GM12878 (cell line): Measurements from ENCODE around the gene ATAD2B. TPM values are rescaled to one million over a fixed set of nuclear protein-coding genes. Genes with fewer than 3 reads are reported as not detected.

Experiments
- ATAC-seq: fragments of 200-7000 bp; cut with Tn5 transposase; 3 replicates; pipeline ENCODE4 v1.9.1; 2020; ENCODE audit warnings: mild to moderate bottlenecking, moderate library complexity
- BruUV-seq: library from RNA; stranded (reverse); fragments of 400-500 nt; replicated peaks from 2 replicates; lab custom pipeline; 2021; lab: Mats Ljungman, UMichigan
- CTCF ChIA-PET: fragments of 300-600 bp; sonication (Branson Sonifier 250); formaldehyde crosslinking; extraction: SDS; loops from one replicate; lab custom pipeline; 2021; ENCODE audit warnings: inconsistent platforms; lab: Yijun Ruan, JAX
- POLR2A ChIA-PET: fragments of 350-600 bp; formaldehyde crosslinking; extraction: SDS; loops from one replicate; lab custom pipeline; 2021; ENCODE audit warnings: inconsistent platforms; lab: Charles Lee
- RAD21 ChIA-PET: fragments of 300-600 bp; sonication (Branson Sonifier 250); formaldehyde crosslinking; loops from one replicate; lab custom pipeline; 2023; ENCODE audit warnings: antibody characterized with exemption; ENCODE audit not compliant: unreplicated experiment; lab: Charles Lee
- SMC1A ChIA-PET: fragments of 300-600 bp; sonication (Branson Sonifier 250); formaldehyde crosslinking; loops from one replicate; lab custom pipeline; 2023; ENCODE audit not compliant: unreplicated experiment, uncharacterized antibody; lab: Charles Lee
- DNase-seq: peaks from one replicate; pipeline ENCODE4 v3.0.0-alpha.2; 2011; ENCODE audit warnings: low read depth, low spot score
- FAIRE-seq: peaks from 3 replicates; lab custom pipeline; 2011; peaks lifted over from hg19 to GRCh38; lab: Jason Lieb, UNC
- H2AFZ ChIP-seq: 2 replicates; pipeline ENCODE4 v1.6.0; 2011; ENCODE audit warnings: low read depth, low read length, control low read depth; ENCODE audit not compliant: control insufficient read depth
- H3K27ac ChIP-seq: 2 replicates; pipeline ENCODE4 v1.5.1; 2011; ENCODE audit warnings: control low read depth; ENCODE audit not compliant: control insufficient read depth, insufficient read depth
- H3K27me3 ChIP-seq, 2 experiments: replicated peaks in 1 of 2; 2 replicates each; pipeline versions ENCODE4 v1.6.0 to v1.6.1; 2011; ENCODE audit warnings: low read length in 1 of 2; ENCODE audit not compliant: control insufficient read depth in 2 of 2, insufficient read depth in 2 of 2
- H3K36me3 ChIP-seq, 2 experiments: 2 replicates each; pipeline ENCODE4 v1.5.1; 2011; ENCODE audit warnings: low read length in 1 of 2; ENCODE audit not compliant: control insufficient read depth in 2 of 2, insufficient read depth in 2 of 2
- H3K4me1 ChIP-seq: 2 replicates; pipeline ENCODE4 v1.6.1; 2011; ENCODE audit warnings: mild to moderate bottlenecking, low read length, moderate library complexity, mixed read lengths; ENCODE audit not compliant: control insufficient read depth, insufficient read depth
- H3K4me2 ChIP-seq: 2 replicates; pipeline ENCODE4 v1.6.0; 2011; ENCODE audit warnings: control low read depth; ENCODE audit not compliant: control insufficient read depth, insufficient read depth
- H3K4me3 ChIP-seq: fragments of 200-600 bp; sonication (generic); 2 replicates; pipeline ENCODE4 v1.5.1; 2016
- H3K79me2 ChIP-seq: 2 replicates; pipeline ENCODE4 v1.6.0; 2011; ENCODE audit warnings: low read length; ENCODE audit not compliant: control insufficient read depth, insufficient read depth
- H3K9ac ChIP-seq: 2 replicates; pipeline ENCODE4 v1.8.0; 2011; ENCODE audit warnings: low read length, control low read depth, mixed read lengths; ENCODE audit not compliant: control insufficient read depth, insufficient read depth
- H3K9me3 ChIP-seq: replicated peaks from 3 replicates; pipeline ENCODE4 v1.5.1; 2011; ENCODE audit warnings: mild to moderate bottlenecking, low read length; ENCODE audit not compliant: control insufficient read depth, insufficient read depth
- H4K20me1 ChIP-seq: 2 replicates; pipeline ENCODE4 v1.6.0; 2011; ENCODE audit not compliant: control insufficient read depth, insufficient read depth
- CHD1 ChIP-seq: IDR thresholded peaks from 2 replicates; pipeline ENCODE4 v1.6.1; 2012; ENCODE audit warnings: low read depth, low read length, improper control_type of control experiment
- EP300 ChIP-seq, 2 experiments: fragments of 150-350 bp in 1 of 2; IDR thresholded peaks; 2 replicates each; pipeline ENCODE4 v1.6.1; 2011 to 2012; ENCODE audit warnings: low read depth in 2 of 2, low read length in 2 of 2, borderline replicate concordance in 1 of 2, improper control_type of control experiment in 1 of 2, inconsistent platforms in 1 of 2; ENCODE audit not compliant: control insufficient read depth in 1 of 2
- EZH2 ChIP-seq: IDR thresholded peaks from 2 replicates; pipeline ENCODE4 v1.6.1; 2012; ENCODE audit warnings: low read depth, mild to moderate bottlenecking, control low read depth, inconsistent platforms, low read length, borderline replicate concordance; ENCODE audit not compliant: control insufficient read depth
- HDAC2 ChIP-seq: fragments of 200-600 bp; sonication (generic); IDR thresholded peaks from 2 replicates; pipeline ENCODE4 v1.6.1; 2017
- HDAC6 ChIP-seq: fragments of 200-600 bp; sonication (generic); IDR thresholded peaks from one replicate; pipeline ENCODE4 v1.8.0; 2017; ENCODE audit warnings: antibody characterized with exemption; ENCODE audit not compliant: unreplicated experiment
- IRF5 ChIP-seq: fragments of 450-650 bp; IDR thresholded peaks from 2 replicates; pipeline ENCODE4 v1.6.1; 2017; ENCODE audit warnings: borderline replicate concordance
- NRF1 ChIP-seq: conservative IDR thresholded peaks from 2 replicates; pipeline ENCODE4 v1.6.1; 2011; ENCODE audit warnings: mild to moderate bottlenecking, low read depth, low read length, improper control_type of control experiment
- SIN3A ChIP-seq: IDR thresholded peaks from 2 replicates; pipeline ENCODE4 v1.6.1; 2012; ENCODE audit warnings: low read depth, low read length, improper control_type of control experiment
- SREBF1 ChIP-seq: IDR thresholded peaks from 2 replicates; pipeline ENCODE4 v1.6.1; 2012; ENCODE audit warnings: mild to moderate bottlenecking, low read length
- ZBTB40 ChIP-seq: fragments of 450-650 bp; IDR thresholded peaks from 2 replicates; pipeline ENCODE4 v1.6.1; 2016; ENCODE audit warnings: mild to moderate bottlenecking, moderate library complexity, borderline replicate concordance
- ZNF592 ChIP-seq: fragments of 450-650 bp; IDR thresholded peaks from 2 replicates; pipeline ENCODE4 v1.6.1; 2017; ENCODE audit warnings: mild to moderate bottlenecking, moderate library complexity
- in situ Hi-C: fragments of 300-500 bp; cut with MboI; formaldehyde crosslinking; loops from 9 replicates; pipeline ENCODE4 v1.14.3; 2018; ENCODE audit warnings: mixed read lengths
- intact Hi-C: fragments of 100-400 bp; cut with micrococcal nuclease; formaldehyde crosslinking; loops from one replicate; pipeline ENCODE4 v1.14.2; 2022; ENCODE audit not compliant: unreplicated experiment
- polyA plus RNA-seq, 11 experiments: library from polyadenylated mRNA; depleted of rRNA in 4 of 11; unstranded in 6 of 11; stranded (reverse) in 5 of 11; fragments of >200 nt; fragmentation: Nextera tagmentation in 4 of 11; fragmentation: Illumina TruSeq in 1 of 11; extraction: Ambion mirVana in 4 of 11; extraction: Trizol in 1 of 11; gene quantifications; 1 replicate in 1 of 11; 2 replicates in 10 of 11; pipeline versions ENCODE4 v1.2.1 to v1.2.3, GENCODE V29; 2011 to 2016; ENCODE audit warnings: inconsistent platforms in 2 of 11, missing spikeins in 2 of 11, low read depth in 1 of 11
- total RNA-seq, 4 experiments: library from RNA; depleted of rRNA in 3 of 4; stranded (reverse); fragments of >200 nt in 3 of 4; fragmentation: Illumina TruSeq in 1 of 4; extraction: Trizol in 1 of 4; gene quantifications; 2 replicates each; pipeline versions ENCODE4 v1.2.1 to v1.2.3, GENCODE V29; 2013 to 2021

Gene ATAD2B
- total and polyA plus RNA-seq, 10 of the 15 experiments (the other 5 are each of a cell fraction or from before 2014, with no cell fraction given), result 3.6 to 29.9 (median 16.8) TPM

GRCh38 chr2:23954325-23955014 is 27.5 kb upstream of the ATAD2B start (continued):
- TF ChIP-seq ZBTB40 (no peak), EP300 (IDR thresholded peaks at IDR 0.05; ENCODE audit: borderline replicate concordance in 1 of 2, control insufficient read depth in 1 of 2, low read depth in 2 of 2, low read length in 2 of 2) (no peak), HDAC6 (no peak), SIN3A (no peak), HDAC2 (no peak)

- in situ Hi-C loops, result no loop called here
- Histone ChIP-seq H3K9ac (no peak overlapping the region), H3K4me3 (no peak overlapping the region), H3K27me3 (no peaks in the 10 kb centered on the region), H3K79me2 (peaks cover 25% of the 10 kb centered on the region), H3K4me2 (no peak overlapping the region), H4K20me1 (no peaks in the 10 kb centered on the region), H3K27ac (no peak overlapping the region), H3K4me1 (no peaks in the 10 kb centered on the region), H3K36me3 (no peaks in the 10 kb centered on the region), H3K9me3 (no peaks in the 10 kb centered on the region), H2AFZ (no peak overlapping the region)
- ATAC-seq, result no peak
- ChIA-PET POLR2A (no interaction called here), RAD21 (no interaction called here), SMC1A (interaction anchor here (0.6 to 1.2 kb wide), 2 partner anchors 20 to 26 kb away, joined by 3 read pairs; partner anchors contain the start of gene ATAD2B), CTCF (interaction anchor here (1.4 kb wide), 1 partner anchor 13 kb away, joined by 4 read pairs; the partner anchor contains the start of gene UBXN2A)
- DNase-seq, result no peak
- FAIRE-seq, result no peak
- intact Hi-C loops, result no loop called here
- BruUV-seq, result no TSS peak
- TF ChIP-seq NRF1 (no peak), CHD1 (no peak), ZNF592 (no peak), SREBF1 (no peak), EZH2 (no peak), IRF5 (no peak)
Observed at GRCh38 chr2:23953625-23954024, 26.7 kb upstream of the ATAD2B start.
